Measurements from ENCODE around the gene ZBTB16.

DNA sequence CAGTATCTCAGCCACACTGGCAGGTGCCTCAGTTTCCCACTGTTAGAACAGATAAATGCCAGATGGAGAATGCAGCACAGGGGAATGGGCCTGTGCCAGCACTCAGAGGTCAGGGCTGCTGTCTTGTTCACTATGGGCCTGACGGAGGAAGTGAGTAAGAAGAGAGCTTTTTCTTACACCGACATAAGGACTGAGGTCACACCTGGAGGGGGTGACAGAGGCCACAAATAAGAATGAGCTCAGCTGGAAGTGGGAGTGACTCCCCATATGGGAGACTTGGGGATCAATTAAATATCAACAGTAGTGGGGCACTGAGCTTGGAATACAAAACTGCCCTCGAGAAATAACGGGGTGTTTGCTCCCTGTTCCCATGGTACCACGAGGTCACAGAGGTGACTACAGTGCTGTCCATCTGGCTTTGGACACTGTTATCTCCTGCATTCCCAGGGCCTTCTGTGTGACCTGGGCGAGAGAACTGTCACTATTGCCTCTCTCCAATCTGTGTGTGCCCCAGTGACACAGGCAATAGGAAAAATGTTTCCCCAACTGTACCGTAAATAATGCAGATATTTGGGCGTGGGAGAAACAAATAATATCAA lies 142.6 kb downstream of the ZBTB16 start:
- TF ChIP-seq, protein P1, sequence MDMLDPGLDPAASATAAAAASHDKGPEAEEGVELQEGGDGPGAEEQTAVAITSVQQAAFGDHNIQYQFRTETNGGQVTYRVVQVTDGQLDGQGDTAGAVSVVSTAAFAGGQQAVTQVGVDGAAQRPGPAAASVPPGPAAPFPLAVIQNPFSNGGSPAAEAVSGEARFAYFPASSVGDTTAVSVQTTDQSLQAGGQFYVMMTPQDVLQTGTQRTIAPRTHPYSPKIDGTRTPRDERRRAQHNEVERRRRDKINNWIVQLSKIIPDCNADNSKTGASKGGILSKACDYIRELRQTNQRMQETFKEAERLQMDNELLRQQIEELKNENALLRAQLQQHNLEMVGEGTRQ (IDR thresholded peaks at IDR 0.05; ENCODE audit: low read depth, low read length): no peak
- TF ChIP-seq, protein P2, sequence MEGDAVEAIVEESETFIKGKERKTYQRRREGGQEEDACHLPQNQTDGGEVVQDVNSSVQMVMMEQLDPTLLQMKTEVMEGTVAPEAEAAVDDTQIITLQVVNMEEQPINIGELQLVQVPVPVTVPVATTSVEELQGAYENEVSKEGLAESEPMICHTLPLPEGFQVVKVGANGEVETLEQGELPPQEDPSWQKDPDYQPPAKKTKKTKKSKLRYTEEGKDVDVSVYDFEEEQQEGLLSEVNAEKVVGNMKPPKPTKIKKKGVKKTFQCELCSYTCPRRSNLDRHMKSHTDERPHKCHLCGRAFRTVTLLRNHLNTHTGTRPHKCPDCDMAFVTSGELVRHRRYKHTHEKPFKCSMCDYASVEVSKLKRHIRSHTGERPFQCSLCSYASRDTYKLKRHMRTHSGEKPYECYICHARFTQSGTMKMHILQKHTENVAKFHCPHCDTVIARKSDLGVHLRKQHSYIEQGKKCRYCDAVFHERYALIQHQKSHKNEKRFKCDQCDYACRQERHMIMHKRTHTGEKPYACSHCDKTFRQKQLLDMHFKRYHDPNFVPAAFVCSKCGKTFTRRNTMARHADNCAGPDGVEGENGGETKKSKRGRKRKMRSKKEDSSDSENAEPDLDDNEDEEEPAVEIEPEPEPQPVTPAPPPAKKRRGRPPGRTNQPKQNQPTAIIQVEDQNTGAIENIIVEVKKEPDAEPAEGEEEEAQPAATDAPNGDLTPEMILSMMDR (conservative IDR thresholded peaks at IDR 0.05; ENCODE audit: low read depth, low read length): no peak

Data from IMR-90 (cell line).